Activated T-cell treated with anti-CD3 and anti-CD28 coated beads, Interleukin-2, amount 50 U/mL, for 24 hours (primary cell): ENCODE results near the gene RNF214.

Experiments used
- DNase-seq: peaks from one replicate; pipeline ENCODE4 v3.0.0-alpha.2; 2020
- H3K27ac Mint-ChIP-seq: 2 replicates; pipeline ENCODE4 v1.8.0; 2020; ENCODE audit warnings: mild to moderate bottlenecking, mixed read lengths
- H3K27me3 Mint-ChIP-seq: 2 replicates; pipeline ENCODE4 v1.8.0; 2020; ENCODE audit warnings: mixed read lengths
- H3K36me3 Mint-ChIP-seq: 2 replicates; pipeline ENCODE4 v1.8.0; 2020; ENCODE audit warnings: low read depth, mixed read lengths
- H3K4me1 Mint-ChIP-seq: 2 replicates; pipeline ENCODE4 v1.8.0; 2020; ENCODE audit warnings: low read depth, mixed read lengths
- H3K4me3 Mint-ChIP-seq: 2 replicates; pipeline ENCODE4 v1.8.0; 2020; ENCODE audit warnings: mild to moderate bottlenecking, moderate library complexity, mixed read lengths
- H3K9me3 Mint-ChIP-seq: 2 replicates; pipeline ENCODE4 v1.8.0; 2020; ENCODE audit warnings: mixed read lengths

The RNF214 gene

GRCh38 chr11:117219001-117219400, 13.5 kb upstream of the RNF214 start:
- Mint-ChIP-seq H3K4me1 (peaks cover 6% of the 10 kb centered on the region), H3K4me3 (no peak overlapping the region), H3K27ac (peak overlapping the region; percentile 28), H3K27me3 (no peaks in the 10 kb centered on the region), H3K9me3 (no peaks in the 10 kb centered on the region), H3K36me3 (peaks cover 97% of the 10 kb centered on the region)
- DNase-seq, result no peak

DNA sequence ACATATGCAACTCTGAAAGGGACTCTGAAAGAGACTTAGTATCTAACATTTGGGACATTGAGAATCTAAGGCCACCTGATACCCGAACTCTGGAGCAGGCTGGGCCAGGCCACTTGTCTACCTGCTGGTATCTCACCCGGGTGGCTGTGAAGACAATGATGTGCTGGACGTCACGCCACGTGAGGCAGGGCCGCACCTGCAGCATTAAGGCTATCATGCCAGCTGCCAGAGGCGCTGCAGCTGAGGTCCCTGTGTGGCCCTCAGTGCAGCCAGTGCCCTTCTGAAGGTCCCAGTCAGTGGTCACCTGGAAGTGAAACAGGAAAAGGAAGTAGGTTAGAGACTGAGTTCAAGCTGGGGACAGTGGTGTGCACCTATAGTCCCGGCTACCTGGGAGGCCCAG, 13.0 kb upstream of the RNF214 start:
- peaks cover 97% of the 10 kb centered on the region for H3K36me3 Mint-ChIP-seq
- no peak for DNase-seq

DNA sequence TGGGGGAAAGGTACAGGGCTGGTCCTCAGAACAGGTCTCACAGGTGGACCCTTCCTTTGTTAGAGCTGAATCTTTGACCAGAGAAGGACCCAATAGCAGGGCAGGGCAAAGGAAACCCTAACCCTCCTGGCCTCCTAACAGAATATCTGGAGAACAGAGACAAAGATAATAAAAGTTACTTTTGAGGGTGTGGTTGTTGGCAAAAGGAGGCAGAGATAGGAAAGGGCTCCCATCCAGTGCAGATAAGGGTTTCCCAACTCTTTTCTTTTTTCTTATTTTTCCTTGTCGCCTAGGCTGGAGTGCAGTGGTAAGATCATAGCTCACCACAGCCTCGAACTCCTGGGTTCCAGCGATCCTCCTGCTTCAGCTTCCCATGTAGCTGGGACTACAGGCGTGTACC, 12.5 kb upstream of the RNF214 start:
- H3K9me3 Mint-ChIP-seq, result no peaks in the 10 kb centered on the region
- no peak for DNase-seq
- H3K27me3 Mint-ChIP-seq, result no peaks in the 10 kb centered on the region
- H3K4me1 Mint-ChIP-seq, result peaks cover 6% of the 10 kb centered on the region
- no peak overlapping the region for H3K4me3 Mint-ChIP-seq
- peak overlapping the region; percentile 47 for H3K27ac Mint-ChIP-seq
- H3K36me3 Mint-ChIP-seq, result peaks cover 97% of the 10 kb centered on the region

More for the DNA sequence above, 13.0 kb upstream of the RNF214 start:
- no peaks in the 10 kb centered on the region for H3K27me3 Mint-ChIP-seq
- H3K27ac Mint-ChIP-seq, result peak overlapping the region; percentile 28
- H3K4me3 Mint-ChIP-seq, result no peak overlapping the region
- no peaks in the 10 kb centered on the region for H3K9me3 Mint-ChIP-seq
- peaks cover 6% of the 10 kb centered on the region for H3K4me1 Mint-ChIP-seq

DNA sequence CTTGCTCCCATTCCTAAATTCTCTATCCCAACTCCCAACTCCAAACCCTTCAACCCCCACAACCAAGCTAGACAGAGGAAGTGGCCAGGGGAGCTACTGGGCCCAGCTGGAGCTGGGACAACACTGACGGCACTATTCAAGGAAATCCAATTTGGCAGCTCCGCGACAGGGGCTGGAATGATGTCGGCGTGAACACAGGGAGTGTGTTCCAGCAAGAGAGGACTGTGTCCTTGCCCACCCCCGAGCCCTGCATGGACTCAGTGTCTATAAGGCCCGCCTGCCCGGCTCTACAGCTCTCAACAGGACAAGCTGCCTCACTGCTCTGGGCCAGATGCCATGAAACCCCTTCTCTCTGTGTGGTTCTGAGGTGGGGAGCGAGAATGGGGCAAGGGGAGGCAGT, 11.9 kb upstream of the RNF214 start:
- H3K4me3 Mint-ChIP-seq, result no peak overlapping the region
- DNase-seq, result no peak
- peak overlapping the region; percentile 72 for H3K27ac Mint-ChIP-seq
- H3K4me1 Mint-ChIP-seq, result peaks cover 6% of the 10 kb centered on the region
- no peaks in the 10 kb centered on the region for H3K27me3 Mint-ChIP-seq
- no peaks in the 10 kb centered on the region for H3K9me3 Mint-ChIP-seq
- H3K36me3 Mint-ChIP-seq, result peaks cover 99% of the 10 kb centered on the region

- no peak overlapping the region for H3K4me3 Mint-ChIP-seq
- no peak for DNase-seq
- H3K27me3 Mint-ChIP-seq, result no peaks in the 10 kb centered on the region
- peaks cover 99% of the 10 kb centered on the region for H3K36me3 Mint-ChIP-seq
- peak overlapping the region; percentile 72 for H3K27ac Mint-ChIP-seq
- peaks cover 6% of the 10 kb centered on the region for H3K4me1 Mint-ChIP-seq
- no peaks in the 10 kb centered on the region for H3K9me3 Mint-ChIP-seq
These were observed 11.3 kb upstream of the RNF214 start for GRCh38 chr11:117220999-117221774.

DNA sequence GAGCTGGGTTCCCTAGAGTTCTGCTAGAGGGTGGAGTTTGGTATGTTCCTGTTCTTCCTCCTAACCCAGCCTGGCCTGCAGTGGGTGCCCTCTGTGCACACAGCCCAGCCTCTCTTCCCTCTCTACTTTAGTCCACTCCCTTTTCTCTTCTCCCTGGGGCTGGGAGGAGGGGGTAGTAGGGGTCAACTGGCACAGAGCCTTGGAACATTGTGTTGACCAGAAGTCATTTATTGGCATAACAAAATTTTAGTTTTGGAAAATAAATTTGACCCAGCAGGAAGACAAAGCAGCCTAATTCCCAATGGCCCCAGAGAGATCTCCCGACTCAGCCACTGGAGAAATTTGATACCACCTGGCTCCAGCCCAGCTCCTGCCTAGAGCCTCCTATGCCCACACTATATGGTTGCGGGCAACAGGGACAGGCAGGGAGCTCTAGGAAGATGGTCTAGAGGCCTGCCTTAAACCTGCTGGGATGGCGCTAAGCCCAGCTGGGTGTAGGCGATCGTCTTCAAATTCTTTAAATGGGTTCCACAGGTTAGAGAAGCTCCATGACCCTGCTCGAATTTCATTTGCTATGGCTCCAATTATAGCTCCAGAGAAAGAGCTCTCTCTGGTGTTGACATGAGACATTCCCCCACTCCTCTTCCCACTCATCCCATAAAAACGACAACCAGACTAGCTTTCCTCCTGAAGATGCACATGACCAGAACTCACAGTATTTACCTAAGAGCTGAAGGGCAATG, 10.5 kb upstream of the RNF214 start:
- H3K36me3 Mint-ChIP-seq, result peaks cover 99% of the 10 kb centered on the region
- H3K4me1 Mint-ChIP-seq, result peaks cover 10% of the 10 kb centered on the region
- DNase-seq, result peak; percentile 16
- no peaks in the 10 kb centered on the region for H3K27me3 Mint-ChIP-seq
- peak overlapping the region; percentile 55 for H3K27ac Mint-ChIP-seq
- H3K4me3 Mint-ChIP-seq, result no peak overlapping the region
- H3K9me3 Mint-ChIP-seq, result no peaks in the 10 kb centered on the region

DNA sequence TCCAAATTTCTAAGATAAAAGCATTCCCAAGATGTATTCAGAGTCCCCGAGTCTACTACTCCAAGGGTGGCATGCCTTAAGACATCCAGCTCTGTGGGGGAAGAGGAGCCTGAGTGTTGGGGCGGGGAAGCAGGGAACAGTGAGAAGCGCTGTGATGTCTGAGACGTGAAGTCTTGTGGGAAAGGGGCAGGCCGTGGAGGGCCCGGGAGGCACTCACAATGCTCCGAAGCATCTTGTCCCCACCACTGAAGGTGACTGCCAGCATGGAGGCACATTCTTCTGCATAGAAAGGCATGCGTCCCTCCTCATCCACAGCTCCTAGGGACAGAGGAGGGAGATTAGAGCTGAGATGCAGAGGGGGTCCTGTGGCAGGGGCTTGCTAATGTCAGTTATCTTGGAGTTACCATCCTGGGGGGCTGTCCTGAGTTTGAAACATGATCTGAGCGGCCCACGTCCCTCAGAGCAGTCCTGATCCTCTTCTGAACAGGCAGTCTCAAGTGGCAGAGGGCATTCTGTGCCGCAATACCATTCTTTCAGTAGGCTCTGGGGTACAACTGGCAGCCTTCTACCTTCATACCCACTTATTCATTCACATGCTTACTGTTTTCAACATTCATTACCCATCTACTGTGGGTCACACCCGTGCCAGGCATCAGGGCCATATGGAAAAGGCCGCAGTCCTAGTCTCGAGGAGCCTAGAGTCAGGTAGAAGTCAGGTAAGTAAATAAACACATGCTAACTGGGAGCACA, 9.3 kb upstream of the RNF214 start:
- Mint-ChIP-seq H3K36me3 (peaks cover 99% of the 10 kb centered on the region), H3K27ac (peak overlapping the region; percentile 15)

GRCh38 chr11:117223741-117224689, 8.5 kb upstream of the RNF214 start:
- Mint-ChIP-seq H3K36me3 (peaks cover 99% of the 10 kb centered on the region), H3K4me1 (peaks cover 21% of the 10 kb centered on the region), H3K27ac (peak overlapping the region; percentile 22), H3K9me3 (no peaks in the 10 kb centered on the region), H3K27me3 (no peaks in the 10 kb centered on the region), H3K4me3 (no peak overlapping the region)
- no peak for DNase-seq

More for the DNA sequence above, 9.3 kb upstream of the RNF214 start:
- peaks cover 16% of the 10 kb centered on the region for H3K4me1 Mint-ChIP-seq
- H3K9me3 Mint-ChIP-seq, result no peaks in the 10 kb centered on the region
- H3K4me3 Mint-ChIP-seq, result no peak overlapping the region
- DNase-seq, result peak; percentile 23
- H3K27me3 Mint-ChIP-seq, result no peaks in the 10 kb centered on the region

GRCh38 chr11:117225553-117226170, 6.8 kb upstream of the RNF214 start:
- Mint-ChIP-seq H3K4me1 (peaks cover 36% of the 10 kb centered on the region), H3K27me3 (no peaks in the 10 kb centered on the region), H3K9me3 (no peaks in the 10 kb centered on the region), H3K36me3 (peaks cover 100% of the 10 kb centered on the region), H3K4me3 (no peak overlapping the region), H3K27ac (no peak overlapping the region)
- no peak for DNase-seq

GRCh38 chr11:117226388-117227385, 5.8 kb upstream of the RNF214 start:
- no peaks in the 10 kb centered on the region for H3K27me3 Mint-ChIP-seq
- H3K27ac Mint-ChIP-seq, result peak overlapping the region; percentile 81
- peaks cover 37% of the 10 kb centered on the region for H3K4me1 Mint-ChIP-seq
- H3K36me3 Mint-ChIP-seq, result peaks cover 100% of the 10 kb centered on the region
- DNase-seq, result no peak
- no peaks in the 10 kb centered on the region for H3K9me3 Mint-ChIP-seq
- no peak overlapping the region for H3K4me3 Mint-ChIP-seq

DNA sequence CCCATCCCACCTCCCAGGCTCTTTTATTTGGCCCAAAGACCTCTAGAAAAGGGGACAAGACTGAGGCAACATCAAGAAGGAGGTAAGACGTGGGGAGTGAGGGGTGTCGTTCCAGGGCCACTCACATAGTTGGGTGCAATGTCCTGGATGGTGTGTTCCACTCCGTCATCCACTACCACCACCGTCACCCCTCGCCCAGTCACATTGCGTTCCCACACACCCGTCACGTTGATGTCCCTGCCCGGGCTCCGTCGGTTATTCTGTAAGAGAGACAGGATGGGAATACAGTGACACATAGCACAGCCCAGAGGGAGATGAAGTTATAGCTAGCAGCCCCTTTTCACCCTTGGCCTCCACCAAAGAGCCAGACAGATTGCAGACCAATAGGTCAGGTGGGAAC, 4.4 kb upstream of the RNF214 start:
- H3K27me3 Mint-ChIP-seq, result no peaks in the 10 kb centered on the region
- peaks cover 39% of the 10 kb centered on the region for H3K4me1 Mint-ChIP-seq
- peak overlapping the region; percentile 77 for H3K27ac Mint-ChIP-seq
- H3K9me3 Mint-ChIP-seq, result no peaks in the 10 kb centered on the region
- no peak for DNase-seq
- peaks cover 91% of the 10 kb centered on the region for H3K36me3 Mint-ChIP-seq
- H3K4me3 Mint-ChIP-seq, result no peak overlapping the region

DNA sequence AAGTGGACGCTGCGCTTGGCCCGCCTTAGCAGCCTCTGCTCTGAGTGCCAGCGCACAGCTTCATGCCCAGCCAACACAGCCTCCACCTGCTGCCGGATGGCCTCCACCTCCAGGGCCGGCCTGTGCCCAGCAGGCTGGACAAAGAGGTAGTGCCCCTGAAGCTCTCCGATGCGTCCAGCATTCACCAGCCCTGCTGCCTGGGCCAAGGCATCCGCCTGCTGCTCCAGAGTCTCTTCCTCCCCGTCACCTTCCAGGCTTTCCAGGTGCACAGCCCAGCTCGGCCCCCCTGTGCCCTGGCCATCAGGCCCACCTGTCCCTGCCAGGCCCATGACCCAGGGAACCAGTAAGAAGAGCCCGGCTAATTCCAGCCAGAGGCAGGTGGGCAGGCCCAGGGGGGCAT, 3.1 kb upstream of the RNF214 start:
- Mint-ChIP-seq H3K36me3 (peaks cover 80% of the 10 kb centered on the region), H3K4me3 (peak overlapping the region; percentile 93), H3K27ac (peak overlapping the region; percentile 99), H3K4me1 (peaks cover 52% of the 10 kb centered on the region), H3K9me3 (no peaks in the 10 kb centered on the region), H3K27me3 (no peaks in the 10 kb centered on the region)
- DNase-seq, result no peak

DNA sequence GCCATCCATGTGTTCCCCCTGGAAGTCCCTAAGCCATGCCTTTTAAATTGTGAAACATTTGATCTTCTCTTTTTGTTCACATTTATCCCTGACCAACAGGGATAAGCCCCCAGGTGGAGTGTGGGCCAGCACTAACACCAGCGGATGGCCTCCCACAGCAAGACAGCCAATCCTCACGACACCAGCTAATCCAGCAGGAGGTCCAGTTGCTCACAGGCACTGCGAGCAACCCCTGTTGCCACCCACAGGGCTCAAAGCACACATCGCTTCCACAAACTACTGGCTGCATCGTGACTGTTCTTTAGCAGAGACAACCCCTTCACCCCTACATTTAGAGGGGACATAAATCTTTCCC, 2.6 kb upstream of the RNF214 start:
- H3K4me1 Mint-ChIP-seq, result peaks cover 53% of the 10 kb centered on the region
- peak overlapping the region; percentile 93 for H3K4me3 Mint-ChIP-seq
- no peaks in the 10 kb centered on the region for H3K27me3 Mint-ChIP-seq
- H3K27ac Mint-ChIP-seq, result peak overlapping the region; percentile 99
- DNase-seq, result no peak
- H3K9me3 Mint-ChIP-seq, result no peaks in the 10 kb centered on the region
- H3K36me3 Mint-ChIP-seq, result peaks cover 75% of the 10 kb centered on the region
